ENCODE results near the gene CACNA2D4.

The CACNA2D4 gene

DNA sequence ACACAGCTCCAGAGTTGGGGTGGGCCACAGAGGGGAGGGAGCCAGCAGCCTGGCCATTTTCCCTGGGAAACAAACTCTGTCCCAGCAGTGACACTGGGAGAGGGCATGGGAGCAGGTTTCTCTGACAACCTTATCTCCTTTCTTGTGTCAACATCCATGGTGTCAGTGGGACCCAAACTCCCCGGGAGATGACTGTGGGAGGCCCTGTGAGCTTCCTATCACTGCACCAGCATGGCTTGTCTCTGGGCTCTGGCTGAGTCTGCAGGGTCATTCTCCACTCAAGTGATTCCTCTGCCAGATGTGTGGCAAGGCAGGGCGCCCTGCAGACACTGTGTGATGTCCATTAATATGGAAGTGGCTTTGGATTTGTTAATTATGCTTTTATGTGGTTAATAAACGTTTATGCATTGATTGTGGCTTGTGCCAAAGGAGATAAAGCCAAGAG is 88.0 kb downstream of the CACNA2D4 start:
- no peak overlapping the region for H3K4me3 ChIP-seq (ENCODE audit: low read length)
- TF ChIP-seq ZNF274 (IDR thresholded peaks at IDR 0.05; ENCODE audit: low read depth, low read length), result no peak

DNA sequence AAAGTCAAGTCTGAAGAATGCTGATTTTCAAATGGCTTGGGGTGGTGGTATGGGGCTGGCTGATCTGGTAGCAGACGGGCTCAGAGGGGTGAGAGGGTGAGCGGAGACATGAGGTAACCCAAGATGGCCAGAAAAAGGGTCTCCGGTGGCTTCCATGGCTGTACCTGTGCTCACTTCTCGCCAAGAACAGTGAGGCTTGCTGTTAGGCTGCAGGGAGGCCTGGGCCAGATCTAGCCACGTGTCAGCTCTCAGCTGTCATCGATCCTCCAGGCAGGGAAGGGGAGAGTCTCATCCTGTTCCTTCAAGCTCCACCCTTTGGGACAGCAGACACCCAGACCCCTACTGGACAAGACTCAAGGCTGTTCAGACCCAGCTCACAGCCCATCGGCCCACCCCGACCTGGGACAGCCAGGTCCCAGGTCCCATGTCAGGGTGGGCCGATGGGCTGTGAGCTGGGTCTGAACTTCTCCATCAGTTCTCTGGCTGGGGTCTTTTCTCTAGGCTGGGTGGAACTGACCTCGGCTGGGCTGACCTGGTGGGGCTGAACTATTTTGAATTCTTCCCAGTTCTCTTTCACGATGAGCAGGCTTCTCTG is 89.0 kb downstream of the CACNA2D4 start:
- no peak overlapping the region for H3K4me3 ChIP-seq (ENCODE audit: low read length)
- no peak for TF ChIP-seq ZNF274 (IDR thresholded peaks at IDR 0.05; ENCODE audit: low read depth, low read length)

DNA sequence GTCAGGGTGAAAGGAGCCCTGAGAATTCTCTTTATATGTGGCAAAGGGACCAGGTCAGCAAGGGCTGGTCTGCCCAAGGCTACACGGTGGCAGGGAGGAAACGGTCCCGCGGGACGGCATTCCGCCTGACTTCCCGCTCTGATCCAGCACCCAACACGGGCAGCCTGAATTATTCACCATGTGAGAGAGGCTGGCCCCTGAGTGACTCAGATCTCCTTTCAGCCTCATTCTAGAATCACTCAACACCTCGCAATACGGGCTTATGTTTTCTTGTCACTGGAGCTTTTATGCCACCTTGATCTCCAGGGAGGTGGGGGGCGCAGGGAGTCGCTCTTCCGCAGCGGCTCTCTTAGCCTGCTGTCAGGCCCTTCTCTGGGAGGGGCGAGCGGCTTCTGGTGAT is 89.6 kb downstream of the CACNA2D4 start:
- TF ChIP-seq ZNF274 (IDR thresholded peaks at IDR 0.05; ENCODE audit: low read depth, low read length), result no peak
- no peak overlapping the region for H3K4me3 ChIP-seq (ENCODE audit: low read length)

GRCh38 chr12:1827826-1828805 is 90.3 kb downstream of the CACNA2D4 start:
- H3K4me3 ChIP-seq (ENCODE audit: low read length), result no peak overlapping the region
- no peak for TF ChIP-seq ZNF274 (IDR thresholded peaks at IDR 0.05; ENCODE audit: low read depth, low read length)

DNA sequence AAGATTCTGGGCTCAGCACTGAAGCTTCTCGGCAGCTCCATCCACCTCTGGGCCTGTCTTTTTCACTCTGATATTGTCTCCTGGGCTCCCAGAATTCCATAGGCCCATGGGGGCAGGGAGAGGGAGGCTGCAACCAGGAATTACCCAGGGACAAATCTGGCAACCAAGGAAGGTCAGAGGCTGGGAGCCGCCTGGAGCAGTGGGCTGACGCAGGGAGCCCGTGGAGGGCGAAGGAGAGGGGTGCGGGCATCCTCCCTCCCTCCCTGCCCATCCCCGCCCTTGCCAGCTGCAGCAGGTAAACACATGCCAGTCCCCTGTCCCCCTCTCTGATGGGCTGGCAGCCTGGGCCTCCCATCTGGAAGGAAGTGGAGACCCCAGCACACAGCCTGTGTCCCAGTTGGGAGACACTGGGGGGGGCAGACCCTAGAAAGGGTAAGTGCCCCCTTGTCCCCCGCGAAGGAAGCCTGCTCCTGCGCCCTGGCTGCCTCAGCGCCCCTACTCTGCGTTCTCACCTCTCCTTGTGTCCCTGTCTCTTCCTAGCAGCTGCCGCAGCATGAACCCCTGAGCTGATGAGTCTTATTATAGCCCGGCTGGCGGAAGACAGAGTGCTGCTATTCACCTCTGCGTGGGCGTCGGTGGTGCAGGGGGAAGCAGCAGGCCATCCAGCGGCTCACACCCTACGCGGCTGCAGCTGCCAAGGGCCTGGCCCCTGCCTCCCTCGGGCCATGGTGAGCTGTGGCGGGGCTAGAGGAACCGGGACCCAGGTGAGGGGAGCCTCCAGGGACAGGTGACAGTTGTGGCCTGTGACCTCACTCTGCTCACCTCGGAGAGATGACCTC is 91.4 kb downstream of the CACNA2D4 start:
- TF ChIP-seq ZNF274 (IDR thresholded peaks at IDR 0.05; ENCODE audit: low read depth, low read length), result no peak
- H3K4me3 ChIP-seq (ENCODE audit: low read length), result no peak overlapping the region

GRCh38 chr12:1826401-1826800 is 92.1 kb downstream of the CACNA2D4 start:
- no peak overlapping the region for H3K4me3 ChIP-seq (ENCODE audit: low read length)
- no peak for TF ChIP-seq ZNF274 (IDR thresholded peaks at IDR 0.05; ENCODE audit: low read depth, low read length)

GRCh38 chr12:1825382-1826102 is 92.9 kb downstream of the CACNA2D4 start:
- H3K4me3 ChIP-seq (ENCODE audit: low read length), result no peak overlapping the region
- TF ChIP-seq ZNF274 (IDR thresholded peaks at IDR 0.05; ENCODE audit: low read depth, low read length), result no peak

- no peak for TF ChIP-seq ZNF274 (IDR thresholded peaks at IDR 0.05; ENCODE audit: low read depth, low read length)
- no peak overlapping the region for H3K4me3 ChIP-seq (ENCODE audit: low read length)
These were observed 95.2 kb downstream of the CACNA2D4 start for GRCh38 chr12:1823237-1823636.

DNA sequence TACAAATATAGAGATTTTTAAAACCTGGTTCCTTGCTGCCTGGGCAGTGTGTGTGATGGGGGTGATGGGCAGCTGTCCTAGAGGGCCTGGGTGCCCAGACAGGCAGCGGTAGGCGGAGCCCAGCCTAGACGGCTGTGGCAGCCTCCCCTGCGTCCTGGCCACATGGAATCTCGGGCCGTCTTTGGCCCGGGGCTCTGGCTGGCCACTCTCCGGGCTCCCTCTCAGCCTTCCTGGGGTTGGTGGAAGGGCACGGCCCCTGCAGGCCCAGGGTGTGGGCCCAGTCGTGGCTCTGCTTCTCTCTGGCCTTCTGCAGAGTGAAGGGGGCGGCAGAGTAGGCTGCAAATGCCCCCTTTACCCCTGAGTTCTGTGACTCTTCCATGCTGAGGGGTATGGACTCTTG is 95.8 kb downstream of the CACNA2D4 start:
- no peak overlapping the region for H3K4me3 ChIP-seq (ENCODE audit: low read length)
- TF ChIP-seq ZNF274 (IDR thresholded peaks at IDR 0.05; ENCODE audit: low read depth, low read length), result no peak

- TF ChIP-seq ZNF274 (IDR thresholded peaks at IDR 0.05; ENCODE audit: low read depth, low read length), result no peak
- no peak overlapping the region for H3K4me3 ChIP-seq (ENCODE audit: low read length)
These were observed 96.6 kb downstream of the CACNA2D4 start for GRCh38 chr12:1821805-1822204.

- TF ChIP-seq ZNF274 (IDR thresholded peaks at IDR 0.05; ENCODE audit: low read depth, low read length), result no peak
- H3K4me3 ChIP-seq (ENCODE audit: low read length), result no peak overlapping the region
These were observed 97.6 kb downstream of the CACNA2D4 start for GRCh38 chr12:1820896-1821291.

- no peak within 1 kb of the TSS for H3K4me3 ChIP-seq (ENCODE audit: low read length)
- TF ChIP-seq ZNF274 (IDR thresholded peaks at IDR 0.05; ENCODE audit: low read depth, low read length), result no peak
These were observed 98.1 kb downstream of the CACNA2D4 start, which contains the start of gene LRTM2 for GRCh38 chr12:1820191-1820895. Gene LRTM2 (plus strand): TSS chr12:1820565. CDS start chr12:1828149, 7,584 bp downstream.

GRCh38 chr12:1819571-1819970 is 98.9 kb downstream of the CACNA2D4 start:
- no peak for TF ChIP-seq ZNF274 (IDR thresholded peaks at IDR 0.05; ENCODE audit: low read depth, low read length)
- H3K4me3 ChIP-seq (ENCODE audit: low read length), result no peak overlapping the region
